HepG2 (cell line): Measurements from ENCODE around the gene CAVIN1. TPM values are rescaled to one million over a fixed set of nuclear protein-coding genes. Genes with fewer than 3 reads are reported as not detected.
A peak's percentile ranks its signal among the peaks of the same experiment; 100 is the strongest.

Experiments used
- HOXA3 ChIP-seq: sonication (generic); formaldehyde crosslinking; IDR thresholded peaks from 2 replicates; pipeline ENCODE4 v1.5.0; 2020; ENCODE audit warnings: missing genetic modification reagents
- KDM6A ChIP-seq: IDR thresholded peaks from 2 replicates; pipeline ENCODE4 v1.6.1; 2016; ENCODE audit warnings: low read depth
- NCOR1 ChIP-seq: fragments of 200-600 bp; sonication (generic); IDR thresholded peaks from 2 replicates; pipeline ENCODE4 v1.7.0; 2017; ENCODE audit warnings: antibody characterized with exemption, low read length, borderline replicate concordance
- TEAD3 ChIP-seq: optimal IDR thresholded peaks from 2 replicates; pipeline ENCODE3; 2016; ENCODE audit warnings: borderline replicate concordance
- ZEB1 ChIP-seq: IDR thresholded peaks from 2 replicates; pipeline ENCODE4 v1.6.1; 2012; ENCODE audit warnings: mild to moderate bottlenecking, low read depth, inconsistent platforms; ENCODE audit not compliant: insufficient replicate concordance
- ZNF3 ChIP-seq: IDR thresholded peaks from 2 replicates; pipeline ENCODE4 v1.7.0; 2017; ENCODE audit warnings: inconsistent platforms
- polyA plus RNA-seq, 8 experiments: library from polyadenylated mRNA; depleted of rRNA in 3 of 8; stranded (reverse) in 7 of 8; unstranded in 1 of 8; fragments of >200 nt; fragmentation: Illumina TruSeq in 4 of 8; extraction: Trizol in 4 of 8; gene quantifications; 2 replicates each; pipeline versions ENCODE4 v1.2.1 to v1.2.3, GENCODE V29; 2011 to 2016; ENCODE audit warnings: low read depth in 4 of 8, missing spikeins in 1 of 8, mixed read lengths in 1 of 8; ENCODE audit not compliant: insufficient read depth in 1 of 8
- total RNA-seq, 5 experiments: library from RNA; depleted of rRNA; stranded (reverse); fragments of >200 nt; fragmentation: Illumina TruSeq; extraction: Trizol; gene quantifications; 2 replicates each; pipeline ENCODE4 v1.2.3, GENCODE V29; 2016; ENCODE audit warnings: low read depth in 1 of 5
- TF ChIP-seq, protein P1 (sequence below): sonication (generic); formaldehyde crosslinking; IDR thresholded peaks from 2 replicates; pipeline ENCODE4 v1.4.0; 2020; ENCODE audit warnings: missing genetic modification reagents
- TF ChIP-seq, protein P2 (sequence below): sonication (generic); formaldehyde crosslinking; IDR thresholded peaks from 2 replicates; pipeline ENCODE4 v1.4.0; 2020; ENCODE audit warnings: mild to moderate bottlenecking, missing genetic modification reagents
- TF ChIP-seq, protein P3 (sequence below): fragments of 450-650 bp; IDR thresholded peaks from 2 replicates; pipeline ENCODE4 v1.6.1; 2017; ENCODE audit warnings: mild to moderate bottlenecking
- TF ChIP-seq, protein P4 (sequence below): sonication (generic); formaldehyde crosslinking; IDR thresholded peaks from 2 replicates; pipeline ENCODE4 v1.5.0; 2020; ENCODE audit warnings: mild to moderate bottlenecking, missing genetic modification reagents
- TF ChIP-seq, protein P5 (sequence below): sonication (generic); formaldehyde crosslinking; IDR thresholded peaks from 2 replicates; pipeline ENCODE4 v1.8.1; 2022; ENCODE audit warnings: low read depth, mild to moderate bottlenecking, missing genetic modification reagents

CAVIN1 gene
- total and polyA plus RNA-seq, 2 of the 13 experiments (the other 11 are each of a cell fraction or from before 2014, with no cell fraction given) = 15.9 to 25.5 TPM

DNA sequence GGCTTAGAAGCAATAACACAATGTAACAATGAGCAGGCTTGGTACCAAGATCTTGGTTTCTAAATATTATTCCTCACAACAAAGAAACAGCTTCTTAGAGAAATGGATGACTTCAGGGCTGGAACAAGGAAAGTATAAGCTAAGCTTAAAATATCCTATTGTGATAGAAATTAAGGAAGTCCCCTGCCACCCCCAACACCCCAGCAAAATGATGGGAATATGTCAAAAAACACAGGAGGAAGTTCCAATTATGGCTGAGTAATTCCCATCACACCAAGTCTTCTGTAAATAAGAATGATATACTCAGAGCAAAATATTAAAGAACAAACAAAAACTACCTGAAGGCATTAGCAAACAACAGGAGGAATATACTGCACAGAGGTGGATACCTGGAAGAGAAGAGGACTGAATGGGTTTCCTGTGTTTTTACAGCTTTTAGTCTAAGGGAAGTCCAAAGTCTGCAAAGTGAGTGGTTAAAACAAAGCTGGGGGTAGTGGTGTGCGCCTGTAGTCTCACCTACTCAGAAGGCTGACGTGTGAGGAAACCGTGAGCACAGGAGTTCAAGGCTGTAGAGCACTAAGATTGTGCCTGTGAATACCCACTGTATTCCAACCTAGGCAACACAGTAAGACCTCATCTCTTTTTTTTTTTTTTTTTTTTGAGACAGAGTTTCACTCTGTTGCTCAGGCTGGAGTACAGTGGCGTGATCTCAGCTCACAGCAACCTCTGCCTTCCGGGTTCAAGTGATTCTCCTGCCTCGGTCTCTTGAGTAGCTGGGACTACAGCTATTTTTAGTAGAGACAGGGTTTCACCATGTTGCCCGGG is 18.5 kb upstream of the CAVIN1 start (continued):
- TF ChIP-seq, protein P1, sequence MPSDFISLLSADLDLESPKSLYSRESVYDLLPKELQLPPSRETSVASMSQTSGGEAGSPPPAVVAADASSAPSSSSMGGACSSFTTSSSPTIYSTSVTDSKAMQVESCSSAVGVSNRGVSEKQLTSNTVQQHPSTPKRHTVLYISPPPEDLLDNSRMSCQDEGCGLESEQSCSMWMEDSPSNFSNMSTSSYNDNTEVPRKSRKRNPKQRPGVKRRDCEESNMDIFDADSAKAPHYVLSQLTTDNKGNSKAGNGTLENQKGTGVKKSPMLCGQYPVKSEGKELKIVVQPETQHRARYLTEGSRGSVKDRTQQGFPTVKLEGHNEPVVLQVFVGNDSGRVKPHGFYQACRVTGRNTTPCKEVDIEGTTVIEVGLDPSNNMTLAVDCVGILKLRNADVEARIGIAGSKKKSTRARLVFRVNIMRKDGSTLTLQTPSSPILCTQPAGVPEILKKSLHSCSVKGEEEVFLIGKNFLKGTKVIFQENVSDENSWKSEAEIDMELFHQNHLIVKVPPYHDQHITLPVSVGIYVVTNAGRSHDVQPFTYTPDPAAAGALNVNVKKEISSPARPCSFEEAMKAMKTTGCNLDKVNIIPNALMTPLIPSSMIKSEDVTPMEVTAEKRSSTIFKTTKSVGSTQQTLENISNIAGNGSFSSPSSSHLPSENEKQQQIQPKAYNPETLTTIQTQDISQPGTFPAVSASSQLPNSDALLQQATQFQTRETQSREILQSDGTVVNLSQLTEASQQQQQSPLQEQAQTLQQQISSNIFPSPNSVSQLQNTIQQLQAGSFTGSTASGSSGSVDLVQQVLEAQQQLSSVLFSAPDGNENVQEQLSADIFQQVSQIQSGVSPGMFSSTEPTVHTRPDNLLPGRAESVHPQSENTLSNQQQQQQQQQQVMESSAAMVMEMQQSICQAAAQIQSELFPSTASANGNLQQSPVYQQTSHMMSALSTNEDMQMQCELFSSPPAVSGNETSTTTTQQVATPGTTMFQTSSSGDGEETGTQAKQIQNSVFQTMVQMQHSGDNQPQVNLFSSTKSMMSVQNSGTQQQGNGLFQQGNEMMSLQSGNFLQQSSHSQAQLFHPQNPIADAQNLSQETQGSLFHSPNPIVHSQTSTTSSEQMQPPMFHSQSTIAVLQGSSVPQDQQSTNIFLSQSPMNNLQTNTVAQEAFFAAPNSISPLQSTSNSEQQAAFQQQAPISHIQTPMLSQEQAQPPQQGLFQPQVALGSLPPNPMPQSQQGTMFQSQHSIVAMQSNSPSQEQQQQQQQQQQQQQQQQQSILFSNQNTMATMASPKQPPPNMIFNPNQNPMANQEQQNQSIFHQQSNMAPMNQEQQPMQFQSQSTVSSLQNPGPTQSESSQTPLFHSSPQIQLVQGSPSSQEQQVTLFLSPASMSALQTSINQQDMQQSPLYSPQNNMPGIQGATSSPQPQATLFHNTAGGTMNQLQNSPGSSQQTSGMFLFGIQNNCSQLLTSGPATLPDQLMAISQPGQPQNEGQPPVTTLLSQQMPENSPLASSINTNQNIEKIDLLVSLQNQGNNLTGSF (CRISPR knock-in tag) = no peak
- TF ChIP-seq, protein P2, sequence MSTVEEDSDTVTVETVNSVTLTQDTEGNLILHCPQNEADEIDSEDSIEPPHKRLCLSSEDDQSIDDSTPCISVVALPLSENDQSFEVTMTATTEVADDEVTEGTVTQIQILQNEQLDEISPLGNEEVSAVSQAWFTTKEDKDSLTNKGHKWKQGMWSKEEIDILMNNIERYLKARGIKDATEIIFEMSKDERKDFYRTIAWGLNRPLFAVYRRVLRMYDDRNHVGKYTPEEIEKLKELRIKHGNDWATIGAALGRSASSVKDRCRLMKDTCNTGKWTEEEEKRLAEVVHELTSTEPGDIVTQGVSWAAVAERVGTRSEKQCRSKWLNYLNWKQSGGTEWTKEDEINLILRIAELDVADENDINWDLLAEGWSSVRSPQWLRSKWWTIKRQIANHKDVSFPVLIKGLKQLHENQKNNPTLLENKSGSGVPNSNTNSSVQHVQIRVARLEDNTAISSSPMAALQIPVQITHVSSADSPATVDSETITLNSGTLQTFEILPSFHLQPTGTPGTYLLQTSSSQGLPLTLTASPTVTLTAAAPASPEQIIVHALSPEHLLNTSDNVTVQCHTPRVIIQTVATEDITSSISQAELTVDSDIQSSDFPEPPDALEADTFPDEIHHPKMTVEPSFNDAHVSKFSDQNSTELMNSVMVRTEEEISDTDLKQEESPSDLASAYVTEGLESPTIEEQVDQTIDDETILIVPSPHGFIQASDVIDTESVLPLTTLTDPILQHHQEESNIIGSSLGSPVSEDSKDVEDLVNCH (CRISPR knock-in tag) = no peak
- TF ChIP-seq KDM6A (CRISPR knock-in tag) = peak; percentile 59; the same call in 1 of the 2 replicates
- TF ChIP-seq TEAD3 (CRISPR knock-in tag) = peak; percentile 15
- TF ChIP-seq, protein P3, sequence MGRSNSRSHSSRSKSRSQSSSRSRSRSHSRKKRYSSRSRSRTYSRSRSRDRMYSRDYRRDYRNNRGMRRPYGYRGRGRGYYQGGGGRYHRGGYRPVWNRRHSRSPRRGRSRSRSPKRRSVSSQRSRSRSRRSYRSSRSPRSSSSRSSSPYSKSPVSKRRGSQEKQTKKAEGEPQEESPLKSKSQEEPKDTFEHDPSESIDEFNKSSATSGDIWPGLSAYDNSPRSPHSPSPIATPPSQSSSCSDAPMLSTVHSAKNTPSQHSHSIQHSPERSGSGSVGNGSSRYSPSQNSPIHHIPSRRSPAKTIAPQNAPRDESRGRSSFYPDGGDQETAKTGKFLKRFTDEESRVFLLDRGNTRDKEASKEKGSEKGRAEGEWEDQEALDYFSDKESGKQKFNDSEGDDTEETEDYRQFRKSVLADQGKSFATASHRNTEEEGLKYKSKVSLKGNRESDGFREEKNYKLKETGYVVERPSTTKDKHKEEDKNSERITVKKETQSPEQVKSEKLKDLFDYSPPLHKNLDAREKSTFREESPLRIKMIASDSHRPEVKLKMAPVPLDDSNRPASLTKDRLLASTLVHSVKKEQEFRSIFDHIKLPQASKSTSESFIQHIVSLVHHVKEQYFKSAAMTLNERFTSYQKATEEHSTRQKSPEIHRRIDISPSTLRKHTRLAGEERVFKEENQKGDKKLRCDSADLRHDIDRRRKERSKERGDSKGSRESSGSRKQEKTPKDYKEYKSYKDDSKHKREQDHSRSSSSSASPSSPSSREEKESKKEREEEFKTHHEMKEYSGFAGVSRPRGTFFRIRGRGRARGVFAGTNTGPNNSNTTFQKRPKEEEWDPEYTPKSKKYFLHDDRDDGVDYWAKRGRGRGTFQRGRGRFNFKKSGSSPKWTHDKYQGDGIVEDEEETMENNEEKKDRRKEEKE = no peak
- peak; percentile 16; the same call in 1 of the 2 replicates for TF ChIP-seq ZNF3 (CRISPR knock-in tag)
- TF ChIP-seq HOXA3 (CRISPR knock-in tag) = peak; percentile 71
- peak; percentile 96 for TF ChIP-seq ZEB1
- peak; percentile 53; the same call in 1 of the 2 replicates for TF ChIP-seq NCOR1
- TF ChIP-seq, protein P4, sequence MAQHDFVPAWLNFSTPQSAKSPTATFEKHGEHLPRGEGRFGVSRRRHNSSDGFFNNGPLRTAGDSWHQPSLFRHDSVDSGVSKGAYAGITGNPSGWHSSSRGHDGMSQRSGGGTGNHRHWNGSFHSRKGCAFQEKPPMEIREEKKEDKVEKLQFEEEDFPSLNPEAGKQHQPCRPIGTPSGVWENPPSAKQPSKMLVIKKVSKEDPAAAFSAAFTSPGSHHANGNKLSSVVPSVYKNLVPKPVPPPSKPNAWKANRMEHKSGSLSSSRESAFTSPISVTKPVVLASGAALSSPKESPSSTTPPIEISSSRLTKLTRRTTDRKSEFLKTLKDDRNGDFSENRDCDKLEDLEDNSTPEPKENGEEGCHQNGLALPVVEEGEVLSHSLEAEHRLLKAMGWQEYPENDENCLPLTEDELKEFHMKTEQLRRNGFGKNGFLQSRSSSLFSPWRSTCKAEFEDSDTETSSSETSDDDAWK (CRISPR knock-in tag) = no peak
- TF ChIP-seq, protein P5, sequence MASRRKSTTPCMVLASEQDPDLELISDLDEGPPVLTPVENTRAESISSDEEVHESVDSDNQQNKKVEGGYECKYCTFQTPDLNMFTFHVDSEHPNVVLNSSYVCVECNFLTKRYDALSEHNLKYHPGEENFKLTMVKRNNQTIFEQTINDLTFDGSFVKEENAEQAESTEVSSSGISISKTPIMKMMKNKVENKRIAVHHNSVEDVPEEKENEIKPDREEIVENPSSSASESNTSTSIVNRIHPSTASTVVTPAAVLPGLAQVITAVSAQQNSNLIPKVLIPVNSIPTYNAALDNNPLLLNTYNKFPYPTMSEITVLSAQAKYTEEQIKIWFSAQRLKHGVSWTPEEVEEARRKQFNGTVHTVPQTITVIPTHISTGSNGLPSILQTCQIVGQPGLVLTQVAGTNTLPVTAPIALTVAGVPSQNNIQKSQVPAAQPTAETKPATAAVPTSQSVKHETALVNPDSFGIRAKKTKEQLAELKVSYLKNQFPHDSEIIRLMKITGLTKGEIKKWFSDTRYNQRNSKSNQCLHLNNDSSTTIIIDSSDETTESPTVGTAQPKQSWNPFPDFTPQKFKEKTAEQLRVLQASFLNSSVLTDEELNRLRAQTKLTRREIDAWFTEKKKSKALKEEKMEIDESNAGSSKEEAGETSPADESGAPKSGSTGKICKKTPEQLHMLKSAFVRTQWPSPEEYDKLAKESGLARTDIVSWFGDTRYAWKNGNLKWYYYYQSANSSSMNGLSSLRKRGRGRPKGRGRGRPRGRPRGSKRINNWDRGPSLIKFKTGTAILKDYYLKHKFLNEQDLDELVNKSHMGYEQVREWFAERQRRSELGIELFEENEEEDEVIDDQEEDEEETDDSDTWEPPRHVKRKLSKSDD (CRISPR knock-in tag) = no peak
